Duodenal mucosa (tissue), 2 donors: ENCODE data around the gene AGPAT2.

ENCODE experiments used
- H3K27ac ChIP-seq: one replicate; pipeline ENCODE4 v1.7.0; 2013; ENCODE audit warnings: low read depth, low read length
- H3K27me3 ChIP-seq, 2 donors: one replicate each; pipeline ENCODE4 v1.7.0; 2013; ENCODE audit warnings: low read length in 2 of 2, control low read depth in 1 of 2; ENCODE audit not compliant: insufficient read depth in 2 of 2, control insufficient read depth in 1 of 2
- H3K36me3 ChIP-seq, 2 donors: one replicate each; pipeline ENCODE4 v1.7.0; 2013; ENCODE audit warnings: low read length in 2 of 2, control low read depth in 1 of 2; ENCODE audit not compliant: insufficient read depth in 2 of 2, control insufficient read depth in 1 of 2
- H3K4me1 ChIP-seq, 2 donors: one replicate each; pipeline ENCODE4 v1.7.0; 2013; ENCODE audit warnings: low read length in 2 of 2, control low read depth in 1 of 2; ENCODE audit not compliant: insufficient read depth in 2 of 2, control insufficient read depth in 1 of 2
- H3K4me3 ChIP-seq, 2 donors: one replicate each; pipeline ENCODE4 v1.7.0; 2013; ENCODE audit warnings: low read length in 2 of 2, low read depth in 1 of 2
- H3K9ac ChIP-seq, 2 donors: one replicate each; pipeline ENCODE4 v1.7.0; 2013; ENCODE audit warnings: low read length in 2 of 2, low read depth in 1 of 2
- H3K9me3 ChIP-seq, 2 donors: one replicate each; pipeline ENCODE4 v1.7.0; 2013; ENCODE audit warnings: low read length in 2 of 2, control low read depth in 1 of 2; ENCODE audit not compliant: control insufficient read depth in 1 of 2

The AGPAT2 gene

GRCh38 chr9:136630662-136630992 lies 56.6 kb downstream of the AGPAT2 start:
- H3K9me3 ChIP-seq = no peaks in the 10 kb centered on the region
- no peaks in the 10 kb centered on the region for H3K36me3 ChIP-seq
- peaks cover 33 to 44% of the 10 kb centered on the region in 2 donors for H3K4me1 ChIP-seq
- H3K27ac ChIP-seq = no peak overlapping the region
- no peaks in the 10 kb centered on the region for H3K27me3 ChIP-seq
- peak overlapping the region in 1 of 2 donors; percentile 5 for H3K9ac ChIP-seq
- no peak overlapping the region for H3K4me3 ChIP-seq

- peak overlapping the region in 1 of 2 donors; percentile 5 for H3K4me3 ChIP-seq
- H3K36me3 ChIP-seq = no peaks in the 10 kb centered on the region
- H3K9ac ChIP-seq = no peak overlapping the region
- no peaks in the 10 kb centered on the region for H3K27me3 ChIP-seq
- H3K9me3 ChIP-seq = no peaks in the 10 kb centered on the region
- peaks cover 38 to 49% of the 10 kb centered on the region in 2 donors for H3K4me1 ChIP-seq
- H3K27ac ChIP-seq = no peak overlapping the region
Observed at GRCh38 chr9:136629879-136630661, 57.2 kb downstream of the AGPAT2 start.

DNA sequence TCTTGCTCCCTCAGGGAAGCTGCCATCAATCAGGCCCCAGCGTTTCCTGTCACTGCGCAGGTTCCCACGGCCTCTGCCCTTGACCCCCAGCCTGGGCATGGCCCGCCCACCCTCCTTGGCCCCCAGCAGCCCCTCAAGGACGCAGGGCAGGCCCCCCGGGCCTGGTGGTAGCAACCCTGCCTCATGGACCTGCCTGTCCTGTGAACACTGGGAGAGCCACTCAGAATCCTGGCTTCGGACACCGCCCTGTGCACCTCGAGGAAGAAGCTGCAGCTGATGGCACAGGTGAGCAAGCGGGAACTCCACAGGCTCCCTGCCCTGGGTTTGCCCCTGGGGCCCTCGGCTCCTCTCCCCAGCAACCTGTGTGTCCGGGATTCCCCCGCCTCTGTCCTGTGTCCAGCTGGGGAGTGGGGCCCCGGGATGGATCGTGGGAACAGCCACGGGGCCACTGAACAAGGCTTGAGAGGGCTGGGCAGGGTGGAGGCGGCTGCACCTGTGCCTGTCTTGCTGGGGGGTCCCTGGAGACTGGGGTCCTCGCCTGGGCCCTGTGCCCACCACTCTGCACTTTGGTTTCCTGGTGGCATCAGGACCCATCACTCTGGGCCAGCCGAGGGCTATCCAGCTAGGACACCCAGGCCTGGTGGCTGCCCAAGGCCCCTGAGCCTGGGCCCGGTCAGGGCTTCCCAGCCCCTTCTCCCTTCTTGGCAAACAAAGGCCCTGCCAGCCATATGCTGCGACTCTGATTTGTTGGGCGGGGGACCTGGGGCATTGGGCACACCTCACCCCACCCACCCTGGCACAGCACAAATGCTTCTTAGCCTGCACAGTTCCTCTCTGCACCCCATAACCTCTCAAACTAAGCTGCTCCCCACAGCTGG lies 58.0 kb downstream of the AGPAT2 start:
- Histone ChIP-seq H3K4me3 (no peak overlapping the region), H3K27me3 (no peaks in the 10 kb centered on the region), H3K27ac (no peak overlapping the region), H3K9ac (no peak overlapping the region), H3K4me1 (peaks cover 47 to 57% of the 10 kb centered on the region in 2 donors), H3K9me3 (no peaks in the 10 kb centered on the region), H3K36me3 (no peaks in the 10 kb centered on the region)

GRCh38 chr9:136628268-136628667 lies 59.0 kb downstream of the AGPAT2 start:
- H3K4me1 ChIP-seq = peaks cover 50 to 61% of the 10 kb centered on the region in 2 donors
- no peaks in the 10 kb centered on the region for H3K9me3 ChIP-seq
- no peak overlapping the region for H3K27ac ChIP-seq
- H3K9ac ChIP-seq = no peak overlapping the region
- H3K4me3 ChIP-seq = no peak overlapping the region
- no peaks in the 10 kb centered on the region for H3K36me3 ChIP-seq
- H3K27me3 ChIP-seq = no peaks in the 10 kb centered on the region

GRCh38 chr9:136627703-136628102 lies 59.6 kb downstream of the AGPAT2 start:
- Histone ChIP-seq H3K36me3 (no peaks in the 10 kb centered on the region), H3K27ac (no peak overlapping the region), H3K4me1 (peaks cover 50 to 61% of the 10 kb centered on the region in 2 donors), H3K9me3 (no peaks in the 10 kb centered on the region), H3K4me3 (no peak overlapping the region), H3K9ac (peak overlapping the region in 1 of 2 donors; percentile 1), H3K27me3 (no peaks in the 10 kb centered on the region)

DNA sequence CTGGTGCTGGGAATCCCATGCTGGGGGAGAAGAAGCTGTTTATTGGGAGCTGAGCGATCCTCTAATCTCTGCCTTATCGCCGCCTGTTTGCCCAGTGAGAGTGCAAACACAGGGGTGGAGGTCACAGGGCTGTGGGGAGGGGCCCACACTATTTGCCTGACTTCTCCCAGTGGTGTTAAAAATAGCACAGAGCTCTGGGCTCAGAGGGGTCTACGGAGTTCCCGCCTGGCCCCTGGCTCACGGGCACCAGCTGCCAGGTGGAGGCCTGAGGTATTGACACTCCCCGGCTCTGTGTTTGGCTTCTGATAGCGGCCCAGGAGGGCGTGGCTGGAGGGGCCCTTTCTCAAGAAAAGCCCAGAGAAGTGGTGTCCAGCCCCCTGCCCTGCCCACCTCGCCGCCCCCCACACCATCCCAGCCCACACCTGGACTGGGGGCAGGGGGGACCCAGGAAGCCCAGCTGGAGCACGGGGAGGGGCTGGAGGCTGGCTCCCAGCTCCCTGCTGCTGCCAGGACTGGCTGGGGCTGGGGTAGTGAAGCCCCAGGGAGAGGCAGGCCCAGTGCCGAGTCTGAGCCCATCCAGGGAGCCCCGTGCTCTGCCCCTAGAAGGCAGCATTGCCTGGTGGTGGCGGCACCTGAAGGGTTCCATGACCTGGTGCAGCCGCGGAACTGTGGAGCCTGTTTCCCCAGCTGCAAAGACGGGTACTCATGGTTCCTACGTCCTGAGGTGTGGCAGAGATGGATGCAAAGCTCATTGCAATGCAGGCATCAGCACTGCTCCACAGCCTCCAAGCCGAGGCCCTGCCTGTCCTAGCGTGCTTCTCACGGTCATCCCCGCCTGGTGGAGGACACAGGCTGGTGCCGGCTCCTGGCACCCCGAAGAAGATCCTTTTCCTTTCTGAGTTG lies 60.3 kb downstream of the AGPAT2 start:
- no peak overlapping the region for H3K27ac ChIP-seq
- no peaks in the 10 kb centered on the region for H3K27me3 ChIP-seq
- H3K9me3 ChIP-seq = no peaks in the 10 kb centered on the region
- no peaks in the 10 kb centered on the region for H3K36me3 ChIP-seq
- no peak overlapping the region for H3K4me3 ChIP-seq
- H3K4me1 ChIP-seq = peaks cover 50 to 61% of the 10 kb centered on the region in 2 donors
- peak overlapping the region in 1 of 2 donors; percentile 1 for H3K9ac ChIP-seq

DNA sequence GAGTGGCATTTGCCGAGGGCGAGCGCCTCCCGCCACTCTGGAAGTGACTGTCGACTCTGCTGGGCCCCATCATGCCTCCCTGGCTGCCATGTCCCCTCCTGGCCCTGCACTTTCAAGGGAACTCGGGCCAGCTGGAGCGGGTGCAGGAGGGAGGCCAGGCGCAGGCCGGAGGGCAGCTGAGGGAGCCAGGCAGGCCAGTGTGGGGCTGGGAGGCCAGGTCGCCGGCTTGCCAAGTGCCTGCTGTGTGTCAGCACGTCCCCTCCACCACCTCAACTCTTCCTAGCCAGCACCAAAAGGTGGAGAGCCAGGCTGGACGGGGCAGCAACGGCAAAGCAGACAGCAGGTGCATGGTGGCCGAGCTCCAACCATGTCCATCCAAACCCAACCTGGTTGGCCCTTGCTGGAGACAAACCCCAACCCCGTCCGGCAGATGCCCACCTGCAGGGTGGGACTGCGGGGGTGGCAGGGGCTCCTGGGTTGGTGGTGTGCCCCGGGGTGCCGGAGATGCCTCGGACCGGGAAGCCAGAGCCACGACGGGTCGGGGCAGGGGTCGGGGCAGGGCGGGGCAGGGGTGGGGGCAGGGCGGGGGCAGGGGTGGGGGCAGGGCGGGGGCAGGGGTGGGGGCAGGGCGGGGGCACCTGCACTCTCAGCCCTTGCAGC lies 61.1 kb downstream of the AGPAT2 start:
- Histone ChIP-seq H3K4me1 (peaks cover 49 to 56% of the 10 kb centered on the region in 2 donors), H3K36me3 (no peaks in the 10 kb centered on the region), H3K27me3 (no peaks in the 10 kb centered on the region), H3K9me3 (no peaks in the 10 kb centered on the region), H3K9ac (peak overlapping the region in 1 of 2 donors; percentile 35), H3K27ac (no peak overlapping the region), H3K4me3 (no peak overlapping the region)

GRCh38 chr9:136625101-136626065 lies 61.9 kb downstream of the AGPAT2 start:
- H3K4me1 ChIP-seq = peaks cover 41 to 48% of the 10 kb centered on the region in 2 donors

More at GRCh38 chr9:136625101-136626065, 61.9 kb downstream of the AGPAT2 start:
- Histone ChIP-seq H3K9me3 (no peaks in the 10 kb centered on the region), H3K4me3 (no peak overlapping the region), H3K27me3 (no peaks in the 10 kb centered on the region), H3K9ac (peak overlapping the region in 1 of 2 donors; percentile 35), H3K27ac (no peak overlapping the region), H3K36me3 (no peaks in the 10 kb centered on the region)
